GM12878 (cell line): ENCODE results near the gene WTAP. TPM values are rescaled to one million over a fixed set of nuclear protein-coding genes. Genes with fewer than 3 reads are reported as not detected.

Experiments used
- ATAC-seq: fragments of 200-7000 bp; cut with Tn5 transposase; 3 replicates; pipeline ENCODE4 v1.9.1; 2020; ENCODE audit warnings: mild to moderate bottlenecking, moderate library complexity
- BruUV-seq: library from RNA; stranded (reverse); fragments of 400-500 nt; replicated peaks from 2 replicates; lab custom pipeline; 2021; lab: Mats Ljungman, UMichigan
- CTCF ChIA-PET: fragments of 300-600 bp; sonication (Branson Sonifier 250); formaldehyde crosslinking; extraction: SDS; loops from one replicate; lab custom pipeline; 2021; ENCODE audit warnings: inconsistent platforms; lab: Yijun Ruan, JAX
- POLR2A ChIA-PET: fragments of 350-600 bp; formaldehyde crosslinking; extraction: SDS; loops from one replicate; lab custom pipeline; 2021; ENCODE audit warnings: inconsistent platforms; lab: Charles Lee
- RAD21 ChIA-PET: fragments of 300-600 bp; sonication (Branson Sonifier 250); formaldehyde crosslinking; loops from one replicate; lab custom pipeline; 2023; ENCODE audit warnings: antibody characterized with exemption; ENCODE audit not compliant: unreplicated experiment; lab: Charles Lee
- SMC1A ChIA-PET: fragments of 300-600 bp; sonication (Branson Sonifier 250); formaldehyde crosslinking; loops from one replicate; lab custom pipeline; 2023; ENCODE audit not compliant: unreplicated experiment, uncharacterized antibody; lab: Charles Lee
- DNase-seq: peaks from one replicate; pipeline ENCODE4 v3.0.0-alpha.2; 2011; ENCODE audit warnings: low read depth, low spot score
- FAIRE-seq: peaks from 3 replicates; lab custom pipeline; 2011; peaks lifted over from hg19 to GRCh38; lab: Jason Lieb, UNC
- H2AFZ ChIP-seq: 2 replicates; pipeline ENCODE4 v1.6.0; 2011; ENCODE audit warnings: low read depth, low read length, control low read depth; ENCODE audit not compliant: control insufficient read depth
- H3K27ac ChIP-seq: 2 replicates; pipeline ENCODE4 v1.5.1; 2011; ENCODE audit warnings: control low read depth; ENCODE audit not compliant: control insufficient read depth, insufficient read depth
- H3K27me3 ChIP-seq, 2 experiments: replicated peaks in 1 of 2; 2 replicates each; pipeline versions ENCODE4 v1.6.0 to v1.6.1; 2011; ENCODE audit warnings: low read length in 1 of 2; ENCODE audit not compliant: control insufficient read depth in 2 of 2, insufficient read depth in 2 of 2
- H3K36me3 ChIP-seq, 2 experiments: 2 replicates each; pipeline ENCODE4 v1.5.1; 2011; ENCODE audit warnings: low read length in 1 of 2; ENCODE audit not compliant: control insufficient read depth in 2 of 2, insufficient read depth in 2 of 2
- H3K4me1 ChIP-seq: 2 replicates; pipeline ENCODE4 v1.6.1; 2011; ENCODE audit warnings: mild to moderate bottlenecking, low read length, moderate library complexity, mixed read lengths; ENCODE audit not compliant: control insufficient read depth, insufficient read depth
- H3K4me2 ChIP-seq: 2 replicates; pipeline ENCODE4 v1.6.0; 2011; ENCODE audit warnings: control low read depth; ENCODE audit not compliant: control insufficient read depth, insufficient read depth
- H3K4me3 ChIP-seq: fragments of 200-600 bp; sonication (generic); 2 replicates; pipeline ENCODE4 v1.5.1; 2016
- H3K79me2 ChIP-seq: 2 replicates; pipeline ENCODE4 v1.6.0; 2011; ENCODE audit warnings: low read length; ENCODE audit not compliant: control insufficient read depth, insufficient read depth
- H3K9ac ChIP-seq: 2 replicates; pipeline ENCODE4 v1.8.0; 2011; ENCODE audit warnings: low read length, control low read depth, mixed read lengths; ENCODE audit not compliant: control insufficient read depth, insufficient read depth
- H3K9me3 ChIP-seq: replicated peaks from 3 replicates; pipeline ENCODE4 v1.5.1; 2011; ENCODE audit warnings: mild to moderate bottlenecking, low read length; ENCODE audit not compliant: control insufficient read depth, insufficient read depth
- H4K20me1 ChIP-seq: 2 replicates; pipeline ENCODE4 v1.6.0; 2011; ENCODE audit not compliant: control insufficient read depth, insufficient read depth
- ATF2 ChIP-seq: IDR thresholded peaks from 2 replicates; pipeline ENCODE4 v1.6.1; 2012; ENCODE audit warnings: low read length, inconsistent platforms
- CBFB ChIP-seq: IDR thresholded peaks from 2 replicates; pipeline ENCODE4 v1.6.1; 2016; ENCODE audit warnings: antibody characterized with exemption, low read depth
- CHD2 ChIP-seq: IDR thresholded peaks from 2 replicates; pipeline ENCODE4 v1.6.1; 2011; ENCODE audit warnings: low read depth, low read length, improper control_type of control experiment, borderline replicate concordance
- CREM ChIP-seq: IDR thresholded peaks from 2 replicates; pipeline ENCODE4 v1.6.1; 2014; ENCODE audit warnings: antibody characterized with exemption, low read depth
- CTCF ChIP-seq, 3 experiments: IDR thresholded peaks in 2 of 3; conservative IDR thresholded peaks in 1 of 3; 2 replicates each; pipeline ENCODE4 v1.5.1; 2011; ENCODE audit warnings: low read depth in 3 of 3, low read length in 3 of 3, mild to moderate bottlenecking in 3 of 3, control low read depth in 2 of 3, moderate library complexity in 2 of 3, inconsistent platforms in 1 of 3, mixed read lengths in 1 of 3; ENCODE audit not compliant: control insufficient read depth in 2 of 3, insufficient read depth in 1 of 3; ENCODE audit errors: extremely low read depth in 1 of 3
- GABPA ChIP-seq: IDR thresholded peaks from 2 replicates; pipeline ENCODE4 v1.6.1; 2014; ENCODE audit warnings: antibody characterized with exemption, low read depth, mild to moderate bottlenecking, inconsistent platforms
- HDGF ChIP-seq: fragments of 450-650 bp; IDR thresholded peaks from 2 replicates; pipeline ENCODE4 v1.6.1; 2016; ENCODE audit warnings: antibody characterized with exemption
- KLF5 ChIP-seq: fragments of 450-650 bp; IDR thresholded peaks from 2 replicates; pipeline ENCODE4 v1.6.1; 2014; ENCODE audit warnings: mild to moderate bottlenecking; ENCODE audit not compliant: partially characterized antibody
- NFYA ChIP-seq: IDR thresholded peaks from 2 replicates; pipeline ENCODE4 v1.6.1; 2011; ENCODE audit warnings: low read depth, mild to moderate bottlenecking, low read length, improper control_type of control experiment, borderline replicate concordance
- NFYB ChIP-seq: IDR thresholded peaks from 2 replicates; pipeline ENCODE4 v1.6.1; 2011; ENCODE audit warnings: low read depth, mild to moderate bottlenecking, low read length, improper control_type of control experiment, moderate library complexity; ENCODE audit not compliant: insufficient read depth
- NRF1 ChIP-seq: conservative IDR thresholded peaks from 2 replicates; pipeline ENCODE4 v1.6.1; 2011; ENCODE audit warnings: mild to moderate bottlenecking, low read depth, low read length, improper control_type of control experiment
- POLR2AphosphoS5 ChIP-seq: IDR thresholded peaks from 2 replicates; pipeline ENCODE4 v1.6.1; 2011; ENCODE audit warnings: mild to moderate bottlenecking, low read length, inconsistent platforms
- SIN3A ChIP-seq: IDR thresholded peaks from 2 replicates; pipeline ENCODE4 v1.6.1; 2012; ENCODE audit warnings: low read depth, low read length, improper control_type of control experiment
- SKIL ChIP-seq: fragments of 450-650 bp; IDR thresholded peaks from 2 replicates; pipeline ENCODE4 v1.6.1; 2017; ENCODE audit warnings: mild to moderate bottlenecking, low read depth, inconsistent platforms; ENCODE audit not compliant: poor library complexity, severe bottlenecking
- SUPT20H ChIP-seq: IDR thresholded peaks from 2 replicates; pipeline ENCODE4 v1.6.1; 2011; ENCODE audit warnings: low read depth, mild to moderate bottlenecking, low read length, moderate library complexity, borderline replicate concordance; ENCODE audit not compliant: control insufficient read depth
- TAF1 ChIP-seq: IDR thresholded peaks from 2 replicates; pipeline ENCODE4 v1.6.1; 2011; ENCODE audit warnings: mild to moderate bottlenecking, low read depth, low read length, borderline replicate concordance
- ZNF217 ChIP-seq: fragments of 450-650 bp; IDR thresholded peaks from 2 replicates; pipeline ENCODE4 v1.6.1; 2017; ENCODE audit warnings: antibody characterized with exemption, mild to moderate bottlenecking
- WGBS: methylation state at CpG from one replicate; pipeline ENCODE4 v1.1.6; 2016; ENCODE audit warnings: low lambda C conversion rate; ENCODE audit not compliant: insufficient replicate concordance, insufficient coverage; ENCODE audit errors: missing lambda C conversion rate; 5-methylcytosine and 5-hydroxymethylcytosine counted together
- in situ Hi-C: fragments of 300-500 bp; cut with MboI; formaldehyde crosslinking; loops from 9 replicates; pipeline ENCODE4 v1.14.3; 2018; ENCODE audit warnings: mixed read lengths
- intact Hi-C: fragments of 100-400 bp; cut with micrococcal nuclease; formaldehyde crosslinking; loops from one replicate; pipeline ENCODE4 v1.14.2; 2022; ENCODE audit not compliant: unreplicated experiment
- polyA plus RNA-seq, 11 experiments: library from polyadenylated mRNA; depleted of rRNA in 4 of 11; unstranded in 6 of 11; stranded (reverse) in 5 of 11; fragments of >200 nt; fragmentation: Nextera tagmentation in 4 of 11; fragmentation: Illumina TruSeq in 1 of 11; extraction: Ambion mirVana in 4 of 11; extraction: Trizol in 1 of 11; gene quantifications; 1 replicate in 1 of 11; 2 replicates in 10 of 11; pipeline versions ENCODE4 v1.2.1 to v1.2.3, GENCODE V29; 2011 to 2016; ENCODE audit warnings: inconsistent platforms in 2 of 11, missing spikeins in 2 of 11, low read depth in 1 of 11
- total RNA-seq, 4 experiments: library from RNA; depleted of rRNA in 3 of 4; stranded (reverse); fragments of >200 nt in 3 of 4; fragmentation: Illumina TruSeq in 1 of 4; extraction: Trizol in 1 of 4; gene quantifications; 2 replicates each; pipeline versions ENCODE4 v1.2.1 to v1.2.3, GENCODE V29; 2013 to 2021

WTAP gene
- total and polyA plus RNA-seq, 10 of the 15 experiments (the other 5 are each of a cell fraction or from before 2014, with no cell fraction given), result 38.7 to 132 (median 83.1) TPM

- ChIA-PET RAD21 (interaction anchor here (0.6 to 5.5 kb wide), 19 partner anchors 13 to 192 kb away, joined by 3 to 52 read pairs (median 4); partner anchors contain the start of genes ACAT2 and WTAP), CTCF (interaction anchor here (0.6 to 4.7 kb wide), 15 partner anchors 16 to 1542 kb away, joined by 3 to 46 read pairs (median 4); partner anchors contain the start of genes SOD2 and WTAP), POLR2A (interaction anchor here (0.6 to 5.3 kb wide), 26 partner anchors 8 to 193 kb away, joined by 3 to 85 read pairs (median 4); partner anchors contain the start of genes ACAT2 and WTAP), SMC1A (interaction anchor here (0.6 to 8.4 kb wide), 20 partner anchors 9 to 192 kb away, joined by 3 to 108 read pairs (median 4); partner anchors contain the start of genes ACAT2 and WTAP)
- Histone ChIP-seq H3K4me2 (peak within 1 kb of the TSS; percentile 58), H3K4me3 (peak within 1 kb of the TSS; percentile 90), H3K79me2 (peaks cover 79% of the 10 kb centered on the region), H3K4me1 (no peaks in the 10 kb centered on the region; the same call in 1 of the 2 replicates), H3K27me3 (no peaks in the 10 kb centered on the region), H3K36me3 (peaks cover 0 to 3% of the 10 kb centered on the region in 2 experiments; a peak in 2 of 4 replicates), H3K27ac (peak within 1 kb of the TSS; percentile 87), H3K9me3 (no peaks in the 10 kb centered on the region), H2AFZ (peak within 1 kb of the TSS; percentile 89), H3K9ac (peak within 1 kb of the TSS; percentile 92), H4K20me1 (no peaks in the 10 kb centered on the region)
- FAIRE-seq (peak; percentile 97), DNase-seq (peak; percentile 95), ATAC-seq (peak; percentile 91)
- WGBS, result under 1% methylated on average over 56 of the region's 56 CpGs
- TSS peak; percentile 66 for BruUV-seq
- intact Hi-C loops, result no loop called here
- in situ Hi-C loops, result no loop called here
- TF ChIP-seq NRF1 (no peak), CBFB (0 out of 2 replicates have a peak, but pooled peaks have one; percentile 12), GABPA (peak; percentile 82), SKIL (no peak), NFYB (peak; percentile 98), CTCF (IDR thresholded peaks at IDR 0.05 in 2 of 3, conservative IDR thresholded peaks at IDR 0.05 in 1 of 3; ENCODE audit: control insufficient read depth in 2 of 3, extremely low read depth in 1 of 3, insufficient read depth in 1 of 3, low read depth in 3 of 3, low read length in 3 of 3) (no peak), SIN3A (no peak; the same call in 1 of the 2 replicates), NFYA (peak; percentile 62; the same call in 1 of the 2 replicates), CREM (peak; percentile 67), HDGF (no peak), SUPT20H (no peak), ZNF217 (no peak), ATF2 (no peak), TAF1 (peak; percentile 59; the same call in 1 of the 2 replicates), KLF5 (peak; percentile 8), POLR2AphosphoS5 (peak; percentile 82), CHD2 (peak; percentile 95)
Observed at GRCh38 chr6:159790149-159790955, 63.0 kb downstream of the WTAP start, which contains the start of gene MRPL18. Gene MRPL18, plus strand, starts transcription at chr6:159790467. Its CDS starts 121 bp downstream, at chr6:159790588.
